Measurements from ENCODE around the gene MICALL1. TPM values are rescaled to one million over a fixed set of nuclear protein-coding genes. Genes with fewer than 3 reads are reported as not detected.

Gene MICALL1
- total and polyA plus RNA-seq, 2 of the 4 experiments (the other 2 are of a cell fraction), result 12.4 to 22.3 TPM

- no peak overlapping the region for H3K27ac ChIP-seq (ENCODE audit: insufficient read depth, low read length)
- no peak overlapping the region for H2BK120ac ChIP-seq (ENCODE audit: low read depth, low read length)
- H4K8ac ChIP-seq (ENCODE audit: low read depth in 2 of 2, low read length in 2 of 2), result no peak overlapping the region
- CTCF ChIA-PET, result interaction anchor here (0.6 to 2.4 kb wide), 15 partner anchors 7 to 391 kb away, joined by 3 to 21 read pairs (median 4); no protein-coding TSS in a partner anchor
- no TSS peak for BruUV-seq (replicated peaks)
- peaks cover 5% of the 10 kb centered on the region for H3K4me1 ChIP-seq (ENCODE audit: control insufficient read depth, insufficient read depth, low read length)
- peaks cover 9% of the 10 kb centered on the region for H4K20me1 ChIP-seq (ENCODE audit: insufficient read depth, low read length)
- no peak overlapping the region for H3K9ac ChIP-seq (ENCODE audit: low read depth, low read length)
- 20% methylated on average over 1 of the region's 7 CpGs; no CpG with 5 or more reads in 1 of the 2 experiments for WGBS, 2 experiments (ENCODE audit: extremely low coverage in 2 of 2, insufficient read length in 1 of 2)
- DNase-seq (peak; percentile 29), ATAC-seq (ENCODE audit: low read depth) (peak; percentile 8; the same call in 1 of the 2 replicates)
- no peak overlapping the region for H4K91ac ChIP-seq (ENCODE audit: insufficient read depth, low read depth, low read length)
- no peak overlapping the region for H4K5ac ChIP-seq (ENCODE audit: low read depth, low read length)
- no peak overlapping the region for H3K4me2 ChIP-seq (ENCODE audit: low read depth, low read length)
- dilution Hi-C loops (cut with HindIII; ENCODE audit: low sequenced_read_pairs, unreplicated experiment) (no loop called here), in situ Hi-C loops (cut with MboI; ENCODE audit: low sequenced_read_pairs) (no loop called here), intact Hi-C loops (cut with micrococcal nuclease) (loop anchor here (1.0 to 5.0 kb wide), 3 partner anchors 14 to 325 kb away; partner anchors contain the start of gene EIF3L)
- H3K4me3 ChIP-seq (ENCODE audit: insufficient read depth, low read depth, low read length), result no peak overlapping the region
- no peak overlapping the region for H3K23ac ChIP-seq (ENCODE audit: low read depth, low read length)
- H2AK5ac ChIP-seq (ENCODE audit: low read depth, low read length), result no peak overlapping the region
- no peaks in the 10 kb centered on the region for H3K27me3 ChIP-seq (ENCODE audit: control insufficient read depth, insufficient read depth, low read length)
- no peak for TF ChIP-seq RAD21 (IDR thresholded peaks at IDR 0.05; ENCODE audit: low read length)
- TF ChIP-seq ELK1 (IDR thresholded peaks at IDR 0.05; ENCODE audit: borderline replicate concordance, low read depth, low read length), result no peak
- no peak for TF ChIP-seq POLR2A (IDR thresholded peaks at IDR 0.05; ENCODE audit: low read depth, low read length)
- no peak for TF ChIP-seq RCOR1 (IDR thresholded peaks at IDR 0.05; ENCODE audit: insufficient replicate concordance, low read length)
- TF ChIP-seq CEBPB (IDR thresholded peaks at IDR 0.05; ENCODE audit: low read depth, low read length), result no peak
- TF ChIP-seq RFX5 (IDR thresholded peaks at IDR 0.05; ENCODE audit: low read depth, low read length), result no peak
- no peak for TF ChIP-seq CHD1 (IDR thresholded peaks at IDR 0.05; ENCODE audit: low read depth, low read length)
- TF ChIP-seq FOS (IDR thresholded peaks at IDR 0.05; ENCODE audit: low read depth, low read length), result no peak
- TF ChIP-seq MAFK (IDR thresholded peaks at IDR 0.05; ENCODE audit: low read depth, low read length), result no peak
- TF ChIP-seq SMC3 (IDR thresholded peaks at IDR 0.05; ENCODE audit: low read depth, low read length), result no peak
- TF ChIP-seq MXI1 (IDR thresholded peaks at IDR 0.05; ENCODE audit: borderline replicate concordance, low read depth, low read length), result no peak
- H2AK9ac ChIP-seq (replicated peaks; ENCODE audit: low read depth, low read length, poor library complexity), result no peak overlapping the region
- no peak overlapping the region for H3K56ac ChIP-seq (ENCODE audit: extremely low read depth, insufficient read depth, low read length)
- H3K18ac ChIP-seq (ENCODE audit: low read depth, low read length), result no peak overlapping the region
- H3K36me3 ChIP-seq (ENCODE audit: control insufficient read depth, insufficient read depth, low read length), result peaks cover 51% of the 10 kb centered on the region
- no peaks in the 10 kb centered on the region for H3K9me3 ChIP-seq (ENCODE audit: control insufficient read depth, insufficient read depth, low read length)
- H2BK20ac ChIP-seq (ENCODE audit: low read depth, low read length), result no peak overlapping the region
- H3K9me1 ChIP-seq (ENCODE audit: insufficient read depth, low read length), result no peaks in the 10 kb centered on the region
- POLR2A ChIA-PET (ENCODE audit: unreplicated experiment), result interaction anchor here (0.6 to 0.7 kb wide), 2 partner anchors 10 to 55 kb away, joined by 4 to 5 read pairs; partner anchors contain the start of gene GCAT
- H2AFZ ChIP-seq (replicated peaks; ENCODE audit: low read length, poor library complexity), result no peak overlapping the region
- H2BK5ac ChIP-seq (ENCODE audit: low read depth, low read length, poor library complexity, severe bottlenecking), result no peak overlapping the region
- no peak overlapping the region for H2BK15ac ChIP-seq (ENCODE audit: low read depth, low read length)
- peaks cover 36 to 52% of the 10 kb centered on the region in 2 experiments for H3K79me1 ChIP-seq (ENCODE audit: low read depth in 1 of 2, low read length in 2 of 2)
- no peak overlapping the region for H3K14ac ChIP-seq (replicated peaks; ENCODE audit: low read depth, low read length)
- H3K4ac ChIP-seq (ENCODE audit: low read depth, low read length), result no peak overlapping the region
These were observed 43.3 kb upstream of the MICALL1 start for GRCh38 chr22:37862570-37863325.
